Neural progenitor cell (in vitro differentiated cells): ENCODE measurements around the gene YIPF2.

Experiments
- EZH2 ChIP-seq: fragments of 200-600 bp; sonication (generic); IDR thresholded peaks from 2 replicates; pipeline ENCODE4 v1.6.1; 2017; ENCODE audit warnings: antibody characterized with exemption, mild to moderate bottlenecking, moderate library complexity
- TF ChIP-seq, protein P1 (sequence below): fragments of 200-600 bp; sonication (generic); IDR thresholded peaks from 2 replicates; pipeline ENCODE4 v1.5.1; 2017; ENCODE audit warnings: antibody characterized with exemption, mild to moderate bottlenecking

- TF ChIP-seq, protein P1, sequence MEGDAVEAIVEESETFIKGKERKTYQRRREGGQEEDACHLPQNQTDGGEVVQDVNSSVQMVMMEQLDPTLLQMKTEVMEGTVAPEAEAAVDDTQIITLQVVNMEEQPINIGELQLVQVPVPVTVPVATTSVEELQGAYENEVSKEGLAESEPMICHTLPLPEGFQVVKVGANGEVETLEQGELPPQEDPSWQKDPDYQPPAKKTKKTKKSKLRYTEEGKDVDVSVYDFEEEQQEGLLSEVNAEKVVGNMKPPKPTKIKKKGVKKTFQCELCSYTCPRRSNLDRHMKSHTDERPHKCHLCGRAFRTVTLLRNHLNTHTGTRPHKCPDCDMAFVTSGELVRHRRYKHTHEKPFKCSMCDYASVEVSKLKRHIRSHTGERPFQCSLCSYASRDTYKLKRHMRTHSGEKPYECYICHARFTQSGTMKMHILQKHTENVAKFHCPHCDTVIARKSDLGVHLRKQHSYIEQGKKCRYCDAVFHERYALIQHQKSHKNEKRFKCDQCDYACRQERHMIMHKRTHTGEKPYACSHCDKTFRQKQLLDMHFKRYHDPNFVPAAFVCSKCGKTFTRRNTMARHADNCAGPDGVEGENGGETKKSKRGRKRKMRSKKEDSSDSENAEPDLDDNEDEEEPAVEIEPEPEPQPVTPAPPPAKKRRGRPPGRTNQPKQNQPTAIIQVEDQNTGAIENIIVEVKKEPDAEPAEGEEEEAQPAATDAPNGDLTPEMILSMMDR: no peak
- no peak for TF ChIP-seq EZH2
Measured at GRCh38 chr19:10924597-10924996, 3.8 kb downstream of the YIPF2 start.
